CD4-positive, alpha-beta T cell treated with Interleukin-6 for 4 hours (primary cell): ENCODE measurements around the gene HTRA2.
A peak's percentile ranks its signal among the peaks of the same experiment; 100 is the strongest.
"Not testable (repeated sequence)": the region's sequence is repeated elsewhere in the genome, so short reads cannot be mapped to it uniquely, and the experiment has no call there.

Experiments
- DNase-seq: peaks from one replicate; pipeline ENCODE4 v3.0.0-alpha.2; 2020; ENCODE audit warnings: mixed read lengths

HTRA2 gene

DNA sequence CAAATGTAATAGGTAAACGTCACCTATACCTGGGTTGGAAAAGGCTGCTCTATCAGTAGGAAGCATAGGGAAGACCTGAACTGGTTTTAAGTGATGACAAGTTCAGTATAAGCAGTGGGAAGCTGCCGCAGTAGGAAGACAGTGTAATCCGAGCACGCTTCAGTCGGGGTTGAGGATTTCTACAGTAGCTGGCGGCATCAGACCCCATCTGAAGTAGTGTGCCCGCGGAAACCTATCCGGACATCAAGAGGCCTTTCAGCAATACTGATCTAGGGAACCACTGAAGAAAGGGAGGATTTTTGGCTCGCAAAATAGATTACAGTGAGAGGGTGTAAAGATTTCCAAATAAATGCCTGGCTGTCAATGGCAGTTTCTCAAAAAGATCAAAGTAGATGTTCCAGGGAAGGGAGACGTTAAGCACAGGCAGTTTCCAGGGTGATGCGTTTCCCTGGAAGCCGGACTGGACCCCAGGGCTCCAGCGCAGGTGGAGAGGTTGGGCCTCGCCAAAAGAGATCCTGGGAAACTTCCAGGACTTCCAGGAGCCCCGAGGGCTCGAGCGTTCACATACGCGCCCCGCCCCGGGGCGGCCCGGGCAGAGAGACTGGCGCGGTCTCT lies 18.7 kb downstream of the HTRA2 start:
- DNase-seq: no peak

DNA sequence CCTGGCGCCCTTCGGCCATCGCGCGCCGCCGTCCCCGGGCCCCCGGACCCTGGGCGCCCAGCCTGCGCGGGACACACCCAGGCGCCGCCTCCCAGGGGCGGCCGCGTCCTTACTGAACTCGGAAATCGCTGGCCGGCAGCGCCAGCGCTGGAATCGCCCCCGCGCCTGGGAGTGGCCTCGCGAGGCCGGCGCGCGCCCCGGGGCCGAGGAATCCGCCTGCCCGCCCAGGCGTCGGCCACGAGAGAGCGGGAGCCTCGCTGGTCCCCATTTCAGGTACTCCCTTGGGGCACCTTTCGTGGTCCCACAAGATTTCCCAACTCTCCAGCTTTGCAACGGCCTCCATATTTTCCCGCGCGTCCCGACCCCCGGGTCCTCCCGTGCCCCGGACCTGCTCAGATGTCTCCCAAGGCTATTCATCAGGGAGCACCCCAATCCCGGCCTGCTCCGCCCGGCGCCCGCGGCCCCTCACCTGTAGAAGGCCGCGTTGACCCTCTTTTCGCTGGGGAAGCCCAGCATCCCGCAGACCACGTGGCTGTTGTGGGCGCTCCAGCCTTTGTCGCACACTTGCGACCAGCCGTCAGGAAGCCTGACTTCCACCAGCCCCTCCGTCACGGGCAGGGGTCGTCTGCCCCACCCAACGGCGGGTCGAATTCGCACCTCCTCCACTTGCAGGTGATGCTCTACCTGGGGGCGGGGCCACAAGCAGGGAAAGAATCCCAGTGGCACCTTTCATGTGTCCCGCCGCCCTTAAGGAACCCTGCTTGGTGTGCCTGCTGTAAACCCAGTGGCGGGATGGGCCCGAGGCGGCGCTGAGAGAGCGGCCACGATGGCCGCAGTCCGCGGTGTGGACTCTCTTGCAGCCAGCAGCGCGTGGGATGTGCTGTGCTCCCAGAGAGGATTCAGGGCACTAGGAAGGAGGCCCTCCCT lies 19.4 kb downstream of the HTRA2 start:
- no peak for DNase-seq

GRCh38 chr2:74550231-74550630 lies 20.5 kb downstream of the HTRA2 start:
- no peak for DNase-seq

GRCh38 chr2:74551530-74551929 lies 21.8 kb downstream of the HTRA2 start:
- no peak for DNase-seq

DNA sequence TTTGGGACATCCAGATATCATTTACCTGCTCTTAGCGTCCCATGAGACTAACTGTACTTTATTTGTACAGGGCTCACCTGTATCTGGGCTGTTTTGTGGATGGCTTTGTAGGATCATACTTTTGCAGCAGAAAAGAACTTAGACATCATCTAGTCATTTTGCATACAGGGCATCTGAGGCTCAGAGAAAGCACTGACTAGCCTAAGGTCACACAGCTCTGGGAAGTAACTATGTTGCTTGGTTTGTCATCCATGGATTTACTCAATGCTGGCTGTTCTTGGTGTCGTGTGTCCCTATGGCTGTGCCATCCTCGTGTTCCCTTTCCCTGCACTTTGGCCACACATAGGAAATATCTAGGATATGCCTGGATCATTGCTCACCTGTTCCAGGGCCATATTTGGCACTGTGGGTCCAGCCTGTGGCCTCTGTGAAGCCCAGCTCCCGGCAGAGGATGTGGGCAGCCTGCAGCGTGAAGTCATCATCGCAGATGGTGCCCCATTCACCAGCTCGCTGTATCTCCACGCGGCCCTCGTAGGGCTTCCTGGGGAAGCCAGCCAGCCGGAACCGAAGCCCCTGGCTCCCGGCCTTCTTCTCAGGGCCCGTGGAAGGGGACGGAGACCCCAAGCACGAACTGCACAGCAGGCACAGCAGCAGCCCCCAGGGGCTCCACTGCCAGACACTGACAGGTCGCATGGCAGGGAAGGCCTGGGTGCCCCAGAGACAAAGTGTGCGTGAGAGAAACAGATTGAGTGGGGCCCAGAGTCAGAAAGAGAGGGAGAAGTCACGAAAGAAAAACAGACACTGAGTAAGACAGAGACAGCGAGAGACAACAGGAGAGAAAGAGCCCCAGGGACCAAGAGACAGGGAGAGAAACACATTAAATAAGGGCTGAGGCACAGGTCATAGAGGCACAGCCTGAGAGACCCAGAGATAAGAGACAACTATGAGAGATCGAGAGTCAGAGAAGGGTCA lies 22.5 kb downstream of the HTRA2 start:
- DNase-seq: no peak

DNA sequence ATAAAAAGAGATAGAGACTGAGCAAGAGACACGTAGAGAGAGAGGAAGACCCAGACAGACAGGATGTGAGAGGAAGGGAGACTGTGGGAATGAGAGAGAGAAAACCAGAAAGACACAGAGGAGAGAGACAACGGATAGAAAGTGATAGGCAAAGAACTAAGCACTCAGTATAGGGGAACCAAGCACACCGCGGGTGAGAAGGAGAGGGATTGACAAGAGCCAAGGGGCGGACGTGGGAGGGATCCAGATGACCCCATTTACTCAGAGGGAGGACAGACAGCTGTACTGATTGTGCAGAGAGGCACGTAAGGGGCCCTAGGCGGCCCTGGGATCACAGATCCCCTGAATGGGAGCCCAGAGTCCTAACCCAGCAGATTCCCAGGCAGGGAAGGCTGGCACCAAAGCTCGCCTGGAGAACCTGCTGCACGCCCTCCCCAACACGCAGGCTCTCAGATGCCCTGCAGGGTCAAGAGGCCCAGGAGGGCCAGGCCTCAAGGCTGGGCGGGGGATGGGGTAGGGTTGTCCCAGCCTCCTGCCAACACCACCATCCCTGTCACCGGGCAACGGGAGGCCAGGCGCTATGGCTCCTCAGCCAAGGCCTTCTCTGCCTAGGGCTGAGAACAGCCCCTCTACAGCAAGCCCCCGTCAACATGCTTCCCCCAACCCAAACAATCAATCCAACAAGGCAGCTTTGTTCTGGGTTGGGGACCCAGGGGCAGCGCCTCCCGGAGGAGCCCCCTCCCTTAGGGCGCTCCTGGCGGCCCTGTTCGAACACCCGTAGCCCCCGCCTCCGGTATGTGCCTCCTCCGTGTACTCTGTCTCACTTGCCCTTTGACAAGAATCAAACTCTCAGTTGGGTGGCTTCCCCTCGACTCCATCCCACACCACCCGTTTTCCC lies 23.4 kb downstream of the HTRA2 start:
- no peak for DNase-seq

- peak; percentile 89 for DNase-seq
These were observed 24.4 kb downstream of the HTRA2 start, which contains the start of the genes DOK1 and LOXL3 for GRCh38 chr2:74553892-74554819. Gene DOK1 (plus strand): TSS chr2:74554720. CDS start chr2:74554755, 35 bp downstream. Gene LOXL3 (minus strand): TSS chr2:74553942. CDS start chr2:74552634, 1,308 bp downstream.

GRCh38 chr2:74554820-74555531 lies 25.2 kb downstream of the HTRA2 start:
- peak; percentile 61 for DNase-seq

GRCh38 chr2:74555610-74556103 lies 25.9 kb downstream of the HTRA2 start:
- DNase-seq: no peak

- DNase-seq: no peak
These were observed 26.4 kb downstream of the HTRA2 start for GRCh38 chr2:74556159-74556558.

DNA sequence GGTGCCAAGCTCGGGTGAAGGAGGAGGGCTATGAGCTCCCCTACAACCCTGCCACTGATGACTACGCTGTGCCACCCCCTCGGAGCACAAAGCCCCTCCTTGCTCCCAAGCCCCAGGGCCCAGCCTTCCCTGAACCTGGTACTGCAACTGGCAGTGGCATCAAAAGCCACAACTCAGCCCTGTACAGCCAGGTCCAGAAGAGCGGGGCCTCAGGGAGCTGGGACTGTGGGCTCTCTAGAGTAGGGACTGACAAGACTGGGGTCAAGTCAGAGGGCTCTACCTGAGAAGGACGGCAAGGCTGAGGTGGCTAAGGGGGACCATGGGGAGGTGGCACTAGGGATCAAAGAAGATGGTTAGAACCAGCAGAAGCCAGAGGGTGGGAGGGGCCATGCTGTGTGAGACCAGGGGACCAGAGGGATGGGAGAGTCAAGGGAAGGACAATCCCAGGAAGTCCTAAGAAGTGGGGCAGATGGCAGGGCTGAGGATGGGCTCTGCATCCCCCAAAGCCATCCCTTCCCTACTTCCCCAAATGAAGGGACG lies 27.2 kb downstream of the HTRA2 start:
- no peak for DNase-seq

- DNase-seq: no peak
These were observed 28.8 kb downstream of the HTRA2 start for GRCh38 chr2:74558284-74559230.

DNA sequence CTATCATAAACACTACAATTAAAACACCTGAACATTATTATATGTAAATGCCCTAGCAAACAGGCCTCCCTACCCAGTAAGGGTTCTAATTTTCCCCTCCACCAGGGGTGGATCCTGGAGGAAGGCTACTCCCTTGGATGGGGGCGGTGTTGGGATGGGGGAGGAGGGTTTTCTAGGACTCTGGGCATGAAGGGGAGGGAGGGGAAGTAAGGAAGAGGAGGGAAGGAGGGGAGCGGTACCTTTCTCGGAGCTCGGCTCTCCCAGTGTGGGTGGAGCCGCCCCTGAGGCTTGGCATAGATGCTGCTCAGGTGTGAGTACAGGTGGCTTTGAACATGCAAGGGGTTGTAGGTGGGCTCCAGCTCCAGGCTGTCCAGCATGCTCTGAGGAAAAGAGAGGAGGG lies 30.2 kb downstream of the HTRA2 start:
- DNase-seq: no peak

- DNase-seq: no peak
These were observed 30.9 kb downstream of the HTRA2 start for GRCh38 chr2:74560591-74560990.

- not testable (repeated sequence) for DNase-seq
These were observed 31.3 kb downstream of the HTRA2 start for GRCh38 chr2:74561022-74561421.

DNA sequence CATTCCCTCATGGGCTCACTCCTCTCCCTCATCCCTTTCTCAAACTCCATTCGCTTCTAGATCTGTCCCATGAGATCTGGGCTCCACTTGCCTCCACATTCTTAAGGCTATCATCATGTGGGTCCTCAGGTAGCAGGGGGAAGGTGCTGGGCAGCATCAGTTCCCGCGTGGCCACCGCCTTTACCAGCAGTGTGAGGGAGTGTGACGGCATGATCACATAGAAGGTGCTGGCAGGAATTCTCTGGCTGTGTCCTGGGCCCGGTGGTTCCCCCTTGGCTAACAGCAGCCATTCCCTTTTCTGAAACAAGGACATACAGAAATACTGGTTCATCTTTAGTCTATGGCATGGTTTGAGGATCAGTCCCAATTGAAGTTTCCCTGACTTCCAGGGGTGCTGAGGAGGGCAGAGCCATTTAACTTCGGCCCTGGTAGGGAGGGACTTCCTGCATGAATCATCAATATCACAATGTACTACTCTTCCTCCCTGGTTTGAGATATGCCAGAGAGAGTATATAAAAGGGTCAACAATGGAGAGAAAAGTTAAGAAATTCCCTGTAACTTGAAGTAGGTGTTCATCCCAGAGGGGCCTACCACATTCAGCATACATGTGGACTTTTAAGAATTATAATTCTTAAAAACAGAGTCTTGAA lies 32.5 kb downstream of the HTRA2 start:
- DNase-seq: no peak

DNA sequence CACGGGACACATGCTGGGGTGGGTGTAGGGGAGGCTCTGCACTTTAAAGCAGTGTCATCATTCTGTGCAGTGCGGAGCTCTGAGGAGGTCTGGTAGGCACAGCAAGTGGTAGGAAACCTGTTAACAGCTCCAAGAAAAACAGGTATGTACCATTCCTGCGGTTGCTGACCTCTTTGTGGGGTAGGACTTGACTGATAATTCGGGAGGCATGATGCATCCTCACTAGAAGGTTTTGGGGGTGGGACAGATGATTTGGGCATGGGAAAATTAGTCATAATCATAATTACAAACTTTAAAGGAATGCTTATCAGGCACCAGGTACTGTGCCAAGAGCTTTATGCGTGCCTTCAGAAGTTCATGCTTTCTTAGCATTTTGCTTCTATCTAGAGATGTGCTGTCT lies 34.5 kb downstream of the HTRA2 start:
- no peak for DNase-seq
